B cell (primary cell): ENCODE results near the gene MAP7D2.

Experiments used
- CTCF ChIP-seq: fragments of 200-600 bp; IDR thresholded peaks from one replicate; pipeline ENCODE4 v1.8.0; 2022; ENCODE audit warnings: antibody characterized with exemption, mild to moderate bottlenecking
- EZH2 ChIP-seq: IDR thresholded peaks from 2 replicates; pipeline ENCODE4 v1.6.1; 2012; ENCODE audit warnings: borderline replicate concordance, low read depth, mild to moderate bottlenecking, moderate library complexity, low read length; ENCODE audit not compliant: insufficient read depth, poor library complexity, severe bottlenecking

- TF ChIP-seq EZH2: no peak
- no peak for TF ChIP-seq CTCF
These were observed 5.4 kb downstream of the MAP7D2 start for GRCh38 chrX:20111271-20111670.
